B cell (primary cell): ENCODE data around the gene HHAT.

ENCODE experiments used
- EZH2 ChIP-seq: IDR thresholded peaks from 2 replicates; pipeline ENCODE4 v1.6.1; 2012; ENCODE audit warnings: borderline replicate concordance, low read depth, mild to moderate bottlenecking, moderate library complexity, low read length; ENCODE audit not compliant: insufficient read depth, poor library complexity, severe bottlenecking
- TF ChIP-seq, protein P1 (sequence below): fragments of 200-600 bp; IDR thresholded peaks from one replicate; pipeline ENCODE4 v1.8.0; 2022; ENCODE audit warnings: antibody characterized with exemption, mild to moderate bottlenecking

DNA sequence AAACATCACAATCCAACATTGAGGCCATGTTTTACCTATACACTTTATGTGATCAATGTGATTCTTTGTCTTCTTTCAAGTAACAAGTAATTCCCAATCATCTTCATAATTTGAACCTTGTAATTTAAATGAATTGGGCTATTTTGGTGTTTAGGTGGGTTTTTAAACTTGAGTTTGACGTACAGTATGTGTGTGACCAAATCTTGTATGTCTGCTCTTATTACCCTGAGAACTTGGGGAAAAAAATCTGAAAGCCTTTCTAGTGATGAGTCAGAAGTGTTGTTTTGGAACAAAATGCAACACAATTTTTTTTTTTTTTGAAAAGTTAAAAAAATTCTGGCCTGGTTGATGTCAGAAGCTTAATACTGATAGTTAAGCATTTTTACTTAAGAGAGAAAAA is 68.5 kb downstream of the HHAT start:
- TF ChIP-seq, protein P1, sequence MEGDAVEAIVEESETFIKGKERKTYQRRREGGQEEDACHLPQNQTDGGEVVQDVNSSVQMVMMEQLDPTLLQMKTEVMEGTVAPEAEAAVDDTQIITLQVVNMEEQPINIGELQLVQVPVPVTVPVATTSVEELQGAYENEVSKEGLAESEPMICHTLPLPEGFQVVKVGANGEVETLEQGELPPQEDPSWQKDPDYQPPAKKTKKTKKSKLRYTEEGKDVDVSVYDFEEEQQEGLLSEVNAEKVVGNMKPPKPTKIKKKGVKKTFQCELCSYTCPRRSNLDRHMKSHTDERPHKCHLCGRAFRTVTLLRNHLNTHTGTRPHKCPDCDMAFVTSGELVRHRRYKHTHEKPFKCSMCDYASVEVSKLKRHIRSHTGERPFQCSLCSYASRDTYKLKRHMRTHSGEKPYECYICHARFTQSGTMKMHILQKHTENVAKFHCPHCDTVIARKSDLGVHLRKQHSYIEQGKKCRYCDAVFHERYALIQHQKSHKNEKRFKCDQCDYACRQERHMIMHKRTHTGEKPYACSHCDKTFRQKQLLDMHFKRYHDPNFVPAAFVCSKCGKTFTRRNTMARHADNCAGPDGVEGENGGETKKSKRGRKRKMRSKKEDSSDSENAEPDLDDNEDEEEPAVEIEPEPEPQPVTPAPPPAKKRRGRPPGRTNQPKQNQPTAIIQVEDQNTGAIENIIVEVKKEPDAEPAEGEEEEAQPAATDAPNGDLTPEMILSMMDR, result no peak
- no peak for TF ChIP-seq EZH2
